RPMI8226 (cell line): ENCODE data around the gene RTN4.
A peak's percentile ranks its signal among the peaks of the same experiment; 100 is the strongest.

Experiments used
- DNase-seq: peaks from one replicate; pipeline ENCODE4 v3.0.0-alpha.2; 2015

RTN4 gene

DNA sequence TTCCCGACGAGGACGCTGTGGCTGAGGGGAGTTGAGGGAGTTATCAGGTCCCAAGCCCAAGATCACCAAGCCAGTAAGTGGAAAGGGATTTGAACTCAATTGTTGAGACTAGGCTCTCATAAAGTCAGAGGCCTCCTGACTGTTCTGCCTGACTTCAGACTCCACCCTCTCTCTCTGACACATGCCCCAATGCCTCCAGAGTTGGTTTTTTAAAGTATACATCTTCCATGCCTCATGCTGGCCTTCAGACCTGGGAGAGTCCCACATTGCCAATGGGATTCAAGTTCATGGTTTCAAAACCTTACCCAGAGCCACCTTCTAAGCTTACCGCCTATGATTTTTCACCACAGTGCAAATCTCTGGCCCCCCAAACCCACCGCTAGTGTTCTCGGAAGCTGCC, 100.8 kb downstream of the RTN4 start:
- DNase-seq, result no peak

DNA sequence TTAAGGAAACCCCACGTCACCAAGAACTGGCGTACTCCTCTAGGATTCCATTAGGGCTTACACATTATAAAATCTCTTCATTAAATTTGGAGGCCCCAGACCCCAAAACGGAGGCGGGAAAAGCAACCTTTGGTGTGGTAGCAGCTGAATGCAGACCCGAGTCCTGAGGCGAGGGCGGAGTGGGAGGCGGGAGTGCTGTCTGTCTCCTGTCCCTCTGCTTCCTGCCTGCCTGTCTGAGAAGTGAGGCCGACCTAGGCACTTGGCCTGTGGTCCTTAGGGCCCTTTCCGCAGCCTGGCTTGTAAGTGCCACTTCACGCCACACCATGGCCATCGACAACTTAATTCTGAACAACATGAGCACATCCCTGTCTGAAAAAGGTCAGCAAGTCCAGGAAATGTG, 102.1 kb downstream of the RTN4 start:
- no peak for DNase-seq

- DNase-seq, result no peak
These were observed 102.6 kb downstream of the RTN4 start for GRCh38 chr2:54947646-54948045.

DNA sequence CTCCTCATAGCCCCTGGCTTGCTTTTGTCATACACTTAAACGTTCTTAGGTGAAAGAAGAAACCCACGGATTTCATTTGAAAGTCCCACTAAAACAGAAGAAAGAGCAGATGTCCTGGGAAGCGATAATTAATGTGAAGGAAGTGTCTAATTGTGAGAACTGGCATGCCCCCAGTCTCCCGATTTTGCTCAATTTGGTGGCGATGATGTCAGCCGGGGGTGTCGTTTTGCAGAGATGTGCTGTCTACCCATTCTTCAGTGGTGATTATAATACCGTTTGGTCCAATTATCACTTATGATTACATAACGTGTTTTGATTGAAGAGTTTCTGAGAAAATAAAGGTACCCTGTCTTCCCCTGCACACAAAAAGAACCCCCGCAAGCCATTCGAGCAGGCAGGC, 103.1 kb downstream of the RTN4 start:
- DNase-seq, result no peak

GRCh38 chr2:54946220-54946805, 103.9 kb downstream of the RTN4 start:
- DNase-seq, result no peak

GRCh38 chr2:54945391-54946219, 104.6 kb downstream of the RTN4 start:
- DNase-seq, result peak; percentile 18

DNA sequence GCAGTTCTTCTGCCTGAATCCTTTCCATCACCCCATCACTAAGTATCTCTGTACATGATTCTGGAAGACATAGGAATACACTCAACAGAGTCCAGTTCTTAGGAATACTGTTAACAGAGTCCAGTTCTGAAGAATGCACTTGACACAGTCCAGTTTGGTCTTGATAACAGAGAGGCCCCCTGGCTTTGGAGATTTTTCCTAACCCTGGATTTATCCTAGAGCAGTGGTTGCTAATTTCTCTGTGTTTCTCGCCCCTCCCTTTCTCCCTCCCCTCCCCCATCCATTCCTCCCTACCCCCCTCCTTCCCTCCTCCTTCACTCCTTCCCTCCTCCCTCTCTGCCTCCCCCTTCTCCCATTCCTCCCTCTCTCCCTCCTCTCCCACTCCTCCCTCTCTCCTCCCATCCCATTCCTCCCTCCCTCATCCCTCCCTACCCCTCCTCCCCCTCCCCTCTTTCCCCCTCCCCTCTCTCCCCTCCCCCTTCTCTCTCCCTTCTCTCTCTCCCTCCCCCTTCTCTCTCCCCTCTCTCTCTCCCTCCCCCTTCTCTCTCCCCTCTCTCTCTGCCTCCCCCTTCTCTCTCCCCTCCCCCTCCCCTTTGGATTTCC, 105.4 kb downstream of the RTN4 start:
- DNase-seq, result no peak

- no peak for DNase-seq
These were observed 107.9 kb downstream of the RTN4 start for GRCh38 chr2:54942373-54942772.

DNA sequence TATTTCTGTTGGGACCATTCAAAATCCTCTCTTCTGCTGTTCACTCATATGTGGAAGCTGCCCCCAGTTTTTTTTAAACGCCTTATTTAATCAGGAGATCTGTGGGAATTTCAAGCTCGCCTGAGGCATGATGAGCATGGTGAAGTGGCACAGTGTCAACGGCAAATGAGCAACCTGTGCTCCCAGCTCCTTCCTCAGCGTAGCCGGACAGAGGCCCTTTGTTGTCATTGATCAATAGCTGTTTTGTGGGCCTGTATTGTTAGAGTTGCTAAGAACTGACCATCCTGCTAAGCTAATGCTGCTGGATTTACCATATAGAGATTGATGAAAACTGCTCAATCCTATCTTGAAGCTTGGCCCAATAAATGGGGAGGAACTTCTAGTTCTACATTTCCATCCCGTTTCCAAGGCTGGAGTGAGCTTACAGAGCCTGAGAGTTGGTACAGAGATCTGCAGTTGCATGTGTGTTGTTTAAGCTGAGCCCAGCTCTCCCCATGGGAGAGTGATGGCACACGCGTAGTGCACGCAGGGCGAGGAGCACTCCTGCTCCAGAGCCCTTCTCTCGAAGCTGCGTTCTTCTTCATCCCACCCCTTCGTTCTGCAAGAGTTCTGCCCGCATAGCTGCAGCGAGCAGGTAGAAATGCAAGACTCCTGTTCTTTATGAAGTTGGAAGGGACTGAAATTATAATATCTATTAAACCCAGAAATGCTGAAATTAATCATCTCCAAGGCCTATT, 108.8 kb downstream of the RTN4 start:
- DNase-seq, result no peak

DNA sequence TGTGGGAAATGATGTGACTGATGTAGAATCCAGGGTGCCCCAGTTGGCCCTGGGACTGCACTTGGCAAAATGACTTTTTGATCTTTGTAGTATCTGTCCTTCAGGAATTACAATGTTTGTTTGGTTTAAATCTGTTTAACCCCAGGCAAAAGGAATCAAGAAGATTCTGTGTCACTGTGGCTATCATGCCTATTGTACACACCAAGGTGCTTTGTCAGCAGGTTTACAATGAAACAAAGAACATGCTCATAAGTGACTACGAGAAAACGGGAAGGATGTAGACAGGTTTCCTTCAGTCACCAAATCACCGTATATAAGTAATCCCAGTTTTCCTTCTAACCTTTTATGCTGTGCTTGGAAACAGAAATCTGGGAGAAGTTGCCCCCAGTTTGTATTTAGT, 109.5 kb downstream of the RTN4 start:
- DNase-seq, result no peak

DNA sequence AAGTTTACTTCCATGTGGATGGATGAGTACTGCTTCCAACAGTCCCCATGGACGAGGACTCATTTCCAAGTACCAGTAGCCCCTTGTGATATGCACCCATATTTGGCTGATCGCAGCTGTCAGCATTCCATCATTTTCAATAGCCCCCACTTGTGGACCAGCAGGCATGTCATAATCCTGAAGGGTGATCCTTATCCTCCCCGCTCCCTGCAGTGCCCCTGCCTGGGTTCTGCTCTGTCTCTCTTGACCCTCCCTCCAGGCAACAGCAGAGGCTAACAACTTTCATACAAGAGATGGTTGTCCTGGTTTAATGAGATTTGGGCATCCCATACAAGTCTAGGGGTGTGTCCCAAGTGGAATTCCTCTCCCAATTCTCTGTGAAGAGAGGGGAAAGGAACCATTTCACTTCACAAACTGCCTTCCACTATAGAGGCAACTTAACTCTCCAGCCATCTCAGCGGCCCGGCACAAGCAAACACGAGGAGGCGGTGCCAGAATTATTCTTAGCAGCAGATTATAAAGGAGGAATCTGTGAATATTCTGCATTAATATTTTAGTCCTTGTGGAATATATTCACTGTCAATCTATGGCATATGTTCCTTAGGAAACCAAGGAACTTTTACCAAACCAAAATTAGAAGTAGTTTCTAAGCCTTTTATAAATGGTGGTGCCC, 110.7 kb downstream of the RTN4 start:
- DNase-seq, result no peak

DNA sequence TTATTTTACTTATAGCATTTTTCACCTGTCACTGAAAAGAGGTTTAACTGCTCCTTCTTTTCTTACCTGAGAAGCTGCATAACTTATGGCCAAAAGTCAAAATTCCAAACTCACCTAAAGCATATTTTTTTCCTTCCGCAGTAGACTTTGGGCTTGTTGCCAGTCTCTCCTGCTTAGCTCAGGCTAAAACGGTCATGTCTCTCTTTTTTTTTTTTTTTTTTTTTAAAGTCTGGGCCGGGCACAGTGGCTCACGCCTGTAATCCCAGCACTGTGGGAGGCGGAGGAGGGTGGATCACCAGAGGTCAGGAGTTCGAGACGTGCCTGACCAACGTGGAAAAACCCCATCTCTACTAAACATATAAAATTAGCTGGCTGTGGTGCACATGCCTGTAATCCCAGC, 113.5 kb downstream of the RTN4 start:
- peak; percentile 75 for DNase-seq

- DNase-seq, result no peak
These were observed 114.9 kb downstream of the RTN4 start for GRCh38 chr2:54935389-54935788.

DNA sequence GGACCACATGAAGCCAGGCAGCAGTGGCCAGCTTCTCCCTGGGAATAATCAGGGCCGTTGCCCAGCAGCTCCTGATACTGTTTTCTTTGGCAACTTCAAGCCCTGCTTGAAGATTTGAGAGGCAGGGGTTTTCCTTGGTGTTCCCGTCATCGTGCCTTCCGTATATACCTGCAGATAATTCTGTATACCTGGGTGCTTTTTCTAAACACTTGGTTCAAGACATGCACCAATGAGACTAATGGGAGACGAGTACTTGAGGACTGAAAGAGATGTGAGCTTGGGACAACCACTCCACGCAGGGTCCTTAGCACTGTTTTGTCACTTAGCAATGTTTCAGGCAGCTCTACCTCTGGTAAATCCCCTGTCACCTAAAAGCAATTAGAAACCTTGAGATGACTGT, 118.8 kb downstream of the RTN4 start:
- DNase-seq, result no peak

DNA sequence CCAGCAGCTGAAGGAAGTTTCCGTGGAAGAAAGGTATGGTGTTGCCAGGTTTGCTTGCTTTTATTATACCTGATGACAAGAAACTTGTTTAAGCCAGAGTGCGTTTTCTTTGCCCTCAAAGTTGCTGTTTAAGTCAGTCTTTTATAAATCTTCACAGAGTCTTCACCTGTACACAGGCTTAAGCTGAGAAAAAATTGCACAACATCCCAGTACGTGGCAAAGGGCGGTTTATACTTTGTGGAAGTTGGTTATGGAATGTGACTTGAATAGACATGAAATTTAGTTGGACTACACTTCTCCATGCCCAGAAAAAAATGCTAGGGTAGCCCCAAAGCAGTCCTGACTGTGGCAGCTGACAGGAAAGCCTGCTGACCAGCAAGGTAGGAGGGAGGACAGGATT, 121.5 kb downstream of the RTN4 start:
- DNase-seq, result no peak

- no peak for DNase-seq
These were observed 122.3 kb downstream of the RTN4 start for GRCh38 chr2:54927751-54928615.

DNA sequence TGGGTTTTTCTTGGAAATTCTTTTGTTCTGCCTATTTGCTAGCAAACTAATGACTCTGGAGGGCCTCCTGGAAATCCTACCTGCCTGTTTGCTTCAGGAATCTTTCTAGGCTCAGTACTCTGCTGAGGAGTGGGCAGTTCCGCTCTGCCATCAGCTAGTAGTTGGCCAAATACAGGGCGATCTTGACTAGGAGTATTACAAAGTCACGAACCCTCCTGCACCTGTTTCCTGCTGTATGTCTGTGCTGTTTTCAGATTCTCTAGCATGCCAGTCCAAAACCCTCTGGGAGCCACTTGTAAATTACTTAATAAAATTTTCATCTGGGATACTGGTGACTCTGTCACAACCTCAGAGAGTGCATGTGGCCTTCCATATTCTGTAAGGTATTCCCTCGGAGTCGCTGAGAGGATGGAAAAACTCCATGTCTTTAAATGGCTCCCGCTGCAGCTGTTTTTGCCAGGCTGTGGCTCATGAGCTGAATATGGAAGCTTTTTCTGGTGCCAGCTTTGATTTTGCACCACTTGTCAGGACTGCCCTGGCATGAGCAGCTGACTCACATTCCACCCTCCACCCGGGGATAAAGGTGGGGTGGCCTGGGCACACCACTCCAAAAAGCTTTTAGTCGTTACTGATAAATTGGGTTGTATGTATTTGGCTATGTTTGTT, 123.0 kb downstream of the RTN4 start:
- no peak for DNase-seq

DNA sequence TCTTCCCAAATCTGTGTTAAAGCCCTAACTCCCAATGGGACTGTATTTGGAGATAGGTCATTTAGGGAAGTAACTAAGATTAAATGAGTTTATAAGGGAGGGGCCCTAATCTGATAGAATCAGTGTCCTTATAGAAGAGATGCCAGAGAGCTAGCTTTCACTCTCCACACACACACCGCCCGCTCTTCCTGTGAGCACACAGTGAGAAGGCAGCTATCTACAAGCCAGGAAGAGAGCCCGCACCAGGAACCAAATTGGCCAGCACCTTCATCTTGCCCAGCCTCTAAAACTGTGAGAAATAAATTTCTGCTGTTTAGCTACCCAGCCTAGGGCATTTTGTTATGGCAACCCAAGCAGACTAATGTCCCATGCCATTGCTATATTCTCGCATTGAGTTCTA, 125.2 kb downstream of the RTN4 start:
- DNase-seq, result no peak

GRCh38 chr2:54924121-54924520, 126.1 kb downstream of the RTN4 start:
- DNase-seq, result no peak
